Natural killer cell (primary cell): ENCODE measurements around the gene SPTB. TPM values are rescaled to one million over a fixed set of nuclear protein-coding genes. Genes with fewer than 3 reads are reported as not detected.

ENCODE experiments used
- ATAC-seq, 3 donors: fragments of 150-1000 bp in 2 of 3; fragments of 200-7000 bp in 1 of 3; cut with Tn5 transposase; 1 replicate in 1 of 3; 2 replicates in 2 of 3; pipeline ENCODE4 v1.10.0; 2021; ENCODE audit warnings: mild to moderate bottlenecking in 2 of 3, moderate library complexity in 2 of 3
- DNase-seq, 2 donors: peaks; one replicate each; pipeline versions ENCODE4 v3.0.0 to v3.0.0-alpha.2; 2013 to 2021; ENCODE audit warnings: mixed read lengths in 1 of 2
- H3K27ac ChIP-seq: one replicate; pipeline ENCODE4 v1.5.1; 2013; ENCODE audit warnings: mild to moderate bottlenecking, low read length
- H3K27me3 ChIP-seq: one replicate; pipeline ENCODE4 v1.6.1; 2013; ENCODE audit warnings: low read length; ENCODE audit not compliant: control insufficient read depth, insufficient read depth
- H3K36me3 ChIP-seq: one replicate; pipeline ENCODE4 v1.6.1; 2013; ENCODE audit warnings: low read length; ENCODE audit not compliant: control insufficient read depth, insufficient read depth
- H3K4me1 ChIP-seq: one replicate; pipeline ENCODE4 v1.6.1; 2013; ENCODE audit warnings: low read length; ENCODE audit not compliant: control insufficient read depth, insufficient read depth
- H3K4me3 ChIP-seq: one replicate; pipeline ENCODE4 v1.5.1; 2013; ENCODE audit warnings: low read length
- H3K9me3 ChIP-seq: one replicate; pipeline ENCODE4 v1.6.1; 2013; ENCODE audit warnings: low read length; ENCODE audit not compliant: control insufficient read depth, insufficient read depth
- H3K27ac Mint-ChIP-seq, 2 donors: one replicate each; pipeline ENCODE4 v1.8.0; 2022; ENCODE audit warnings: mild to moderate bottlenecking in 2 of 2, mixed read lengths in 2 of 2, moderate library complexity in 1 of 2
- H3K27me3 Mint-ChIP-seq, 2 donors: one replicate each; pipeline ENCODE4 v1.8.0; 2022; ENCODE audit warnings: low read depth in 2 of 2, mixed read lengths in 2 of 2
- H3K36me3 Mint-ChIP-seq: one replicate; pipeline ENCODE4 v1.8.0; 2022; ENCODE audit warnings: mixed read lengths
- H3K4me1 Mint-ChIP-seq, 2 donors: one replicate each; pipeline ENCODE4 v1.8.0; 2022; ENCODE audit warnings: mixed read lengths in 2 of 2
- H3K4me3 Mint-ChIP-seq: one replicate; pipeline ENCODE4 v1.8.0; 2022; ENCODE audit warnings: mild to moderate bottlenecking, moderate library complexity, mixed read lengths
- H3K9me3 Mint-ChIP-seq, 2 donors: one replicate each; pipeline ENCODE4 v1.8.0; 2022; ENCODE audit warnings: mixed read lengths in 2 of 2
- WGBS: methylation state at CpG from one replicate; pipeline ENCODE4 v1.1.7; 2013; ENCODE audit warnings: missing lambda C conversion rate; ENCODE audit not compliant: insufficient coverage; 5-methylcytosine and 5-hydroxymethylcytosine counted together
- intact Hi-C: fragments of 100-400 bp; cut with micrococcal nuclease; formaldehyde crosslinking; loops from one replicate; pipeline ENCODE4 v1.14.2; 2022
- total RNA-seq, 4 donors: library from RNA; stranded (reverse); fragments of 120-200 nt in 1 of 4; gene quantifications; one replicate each; pipeline versions ENCODE4 v1.2.3 to v1.2.4, GENCODE V29; 2013 to 2022
- TF ChIP-seq, protein P1 (sequence below): fragments of 200-600 bp; IDR thresholded peaks from one replicate; pipeline ENCODE4 v1.8.0; 2022; ENCODE audit warnings: antibody characterized with exemption

Gene SPTB
- total RNA-seq, 3 donors from 2014 or later (not counting 1 experiment from before 2014, with no cell fraction given): 0.07 to 0.59 (median 0.13) TPM

DNA sequence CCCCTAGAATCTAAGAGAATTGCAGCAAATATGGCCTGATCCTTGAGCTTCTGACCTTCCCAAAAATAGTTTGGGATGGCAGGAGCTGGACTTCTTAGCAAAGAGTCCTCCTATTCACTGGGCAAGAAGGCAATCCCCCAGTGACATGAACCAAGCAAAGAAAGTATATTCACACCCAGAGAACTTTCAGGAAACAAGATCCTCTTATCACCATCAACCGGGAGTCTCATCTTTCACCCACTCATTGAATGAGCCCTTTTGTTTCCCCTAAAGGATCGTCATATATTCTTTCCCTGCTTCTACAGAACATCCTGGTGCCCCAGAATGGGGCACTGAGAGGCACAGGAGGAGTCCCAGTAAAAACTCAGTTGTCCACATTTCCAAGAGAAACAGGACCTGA lies 19.7 kb downstream of the SPTB start:
- no peak for ATAC-seq
- Mint-ChIP-seq H3K9me3 (no peaks in the 10 kb centered on the region), H3K4me3 (no peak overlapping the region), H3K27ac (no peak overlapping the region), H3K36me3 (no peaks in the 10 kb centered on the region), H3K4me1 (no peaks in the 10 kb centered on the region), H3K27me3 (peaks cover 15 to 25% of the 10 kb centered on the region in 2 donors)
- no peaks in the 10 kb centered on the region for H3K4me1 ChIP-seq
- H3K27me3 ChIP-seq: no peaks in the 10 kb centered on the region
- no peak for DNase-seq
- H3K4me3 ChIP-seq: no peak overlapping the region
- H3K9me3 ChIP-seq: no peaks in the 10 kb centered on the region
- intact Hi-C loops: no loop called here
- H3K36me3 ChIP-seq: no peaks in the 10 kb centered on the region
- H3K27ac ChIP-seq: no peak overlapping the region
- 37% methylated on average over 2 of the region's 2 CpGs for WGBS
- TF ChIP-seq, protein P1, sequence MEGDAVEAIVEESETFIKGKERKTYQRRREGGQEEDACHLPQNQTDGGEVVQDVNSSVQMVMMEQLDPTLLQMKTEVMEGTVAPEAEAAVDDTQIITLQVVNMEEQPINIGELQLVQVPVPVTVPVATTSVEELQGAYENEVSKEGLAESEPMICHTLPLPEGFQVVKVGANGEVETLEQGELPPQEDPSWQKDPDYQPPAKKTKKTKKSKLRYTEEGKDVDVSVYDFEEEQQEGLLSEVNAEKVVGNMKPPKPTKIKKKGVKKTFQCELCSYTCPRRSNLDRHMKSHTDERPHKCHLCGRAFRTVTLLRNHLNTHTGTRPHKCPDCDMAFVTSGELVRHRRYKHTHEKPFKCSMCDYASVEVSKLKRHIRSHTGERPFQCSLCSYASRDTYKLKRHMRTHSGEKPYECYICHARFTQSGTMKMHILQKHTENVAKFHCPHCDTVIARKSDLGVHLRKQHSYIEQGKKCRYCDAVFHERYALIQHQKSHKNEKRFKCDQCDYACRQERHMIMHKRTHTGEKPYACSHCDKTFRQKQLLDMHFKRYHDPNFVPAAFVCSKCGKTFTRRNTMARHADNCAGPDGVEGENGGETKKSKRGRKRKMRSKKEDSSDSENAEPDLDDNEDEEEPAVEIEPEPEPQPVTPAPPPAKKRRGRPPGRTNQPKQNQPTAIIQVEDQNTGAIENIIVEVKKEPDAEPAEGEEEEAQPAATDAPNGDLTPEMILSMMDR: no peak

DNA sequence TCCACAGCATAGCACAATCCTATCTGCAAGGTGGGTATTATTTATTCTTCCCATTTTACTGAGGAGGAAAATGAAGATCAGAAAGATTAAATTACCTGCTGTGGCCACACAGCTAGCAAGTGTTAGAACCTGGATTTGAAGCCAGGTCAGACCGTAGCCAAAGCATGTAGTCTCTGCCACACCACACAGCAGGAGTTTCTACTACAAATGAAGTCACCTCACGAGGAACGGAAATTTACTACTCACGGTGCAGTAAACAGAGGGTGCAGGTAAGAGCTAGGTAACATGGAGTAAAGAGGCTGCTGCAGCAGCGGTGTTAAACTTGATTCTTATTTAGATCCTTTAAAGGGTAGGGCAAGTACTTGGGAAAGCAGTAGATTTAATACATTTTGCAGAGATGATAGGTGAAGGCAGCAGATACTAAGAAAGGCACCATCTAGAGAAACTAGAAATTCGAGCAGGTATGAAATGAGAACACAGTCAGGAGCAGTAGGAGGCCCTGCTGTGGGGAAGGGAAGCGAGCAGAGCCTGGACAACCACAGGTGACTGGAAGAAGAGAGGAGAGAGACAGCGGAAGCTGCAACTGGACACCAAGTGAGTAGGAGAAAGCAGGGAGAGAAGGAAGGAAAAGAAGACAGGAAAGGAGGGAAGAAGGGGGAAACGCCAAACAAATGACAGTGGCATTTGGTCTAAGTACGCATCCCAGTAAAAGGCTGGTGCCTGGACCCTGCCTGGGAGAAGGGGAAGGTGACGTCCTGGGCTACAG lies 21.5 kb downstream of the SPTB start:
- no peak overlapping the region for H3K4me3 ChIP-seq
- H3K9me3 Mint-ChIP-seq: no peaks in the 10 kb centered on the region
- no peaks in the 10 kb centered on the region for H3K4me1 Mint-ChIP-seq
- TF ChIP-seq, protein P1: no peak
- ATAC-seq (no peak), DNase-seq (no peak)
- H3K27ac Mint-ChIP-seq: no peak overlapping the region
- no peaks in the 10 kb centered on the region for H3K4me1 ChIP-seq
- no peaks in the 10 kb centered on the region for H3K27me3 ChIP-seq
- H3K27me3 Mint-ChIP-seq: peaks cover 15 to 19% of the 10 kb centered on the region in 2 donors
- H3K27ac ChIP-seq: no peak overlapping the region
- intact Hi-C loops: no loop called here
- 87% methylated on average over 11 of the region's 11 CpGs for WGBS
- no peaks in the 10 kb centered on the region for H3K36me3 Mint-ChIP-seq
- H3K9me3 ChIP-seq: no peaks in the 10 kb centered on the region
- H3K36me3 ChIP-seq: no peaks in the 10 kb centered on the region
- no peak overlapping the region for H3K4me3 Mint-ChIP-seq

DNA sequence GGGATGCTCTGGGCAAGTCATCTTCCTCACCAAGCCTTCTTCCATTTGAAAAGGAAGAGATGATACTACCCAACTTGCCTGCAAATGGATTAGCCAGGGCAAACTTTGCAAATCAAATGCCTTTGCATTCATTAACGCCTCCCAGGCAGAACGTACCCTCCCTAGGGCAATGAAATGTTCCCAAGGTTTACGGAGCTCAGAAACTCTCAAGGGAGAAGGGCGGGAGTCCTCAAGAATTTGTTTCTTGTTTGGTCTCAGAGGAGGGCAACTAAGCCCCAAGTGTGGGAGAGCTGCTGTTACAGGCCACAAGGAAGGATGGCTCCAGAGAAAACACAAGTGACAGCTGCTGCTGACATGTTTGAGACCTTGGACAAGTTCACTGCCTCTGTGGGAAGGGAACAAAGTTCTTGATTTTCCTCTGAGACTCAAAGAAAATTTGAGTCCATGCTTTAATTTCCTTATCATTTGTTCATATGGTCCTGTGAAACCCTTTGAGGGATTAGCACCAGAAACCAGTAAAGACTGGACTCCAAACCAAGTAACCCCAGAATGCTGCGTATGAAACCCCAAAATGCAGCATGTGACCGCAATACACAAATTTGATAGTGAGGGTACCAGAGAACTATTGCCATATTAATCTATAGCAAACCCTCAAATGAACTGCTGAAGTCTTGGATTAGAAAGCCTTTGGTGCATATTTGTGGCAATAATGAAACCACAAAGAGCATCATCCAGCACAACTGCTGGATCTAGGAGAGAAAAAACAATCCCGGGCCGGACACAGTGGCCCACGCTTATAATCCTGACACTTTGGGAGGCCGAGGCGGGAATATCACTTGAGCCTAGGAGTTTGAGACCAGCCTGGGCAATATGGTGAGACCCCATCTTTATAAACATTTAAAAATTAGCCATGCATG lies 22.9 kb downstream of the SPTB start:
- Histone ChIP-seq H3K27me3 (no peaks in the 10 kb centered on the region), H3K9me3 (no peaks in the 10 kb centered on the region), H3K4me3 (no peak overlapping the region), H3K36me3 (no peaks in the 10 kb centered on the region), H3K4me1 (no peaks in the 10 kb centered on the region), H3K27ac (no peak overlapping the region)
- no peaks in the 10 kb centered on the region for H3K9me3 Mint-ChIP-seq
- intact Hi-C loops: no loop called here
- peaks cover 15% of the 10 kb centered on the region in 2 donors for H3K27me3 Mint-ChIP-seq
- H3K4me1 Mint-ChIP-seq: no peaks in the 10 kb centered on the region
- ATAC-seq (no peak), DNase-seq (no peak)
- H3K36me3 Mint-ChIP-seq: no peaks in the 10 kb centered on the region
- H3K4me3 Mint-ChIP-seq: no peak overlapping the region
- H3K27ac Mint-ChIP-seq: no peak overlapping the region
- WGBS: 82% methylated on average over 11 of the region's 11 CpGs
- TF ChIP-seq, protein P1: no peak
